Activated naive CD4-positive, alpha-beta T cell treated with anti-CD3 and anti-CD28 coated beads, Interleukin-2, amount 50 U/mL, for 24 hours (primary cell): ENCODE measurements around the gene NAV2.
"Not testable (repeated sequence)": the region's sequence is repeated elsewhere in the genome, so short reads cannot be mapped to it uniquely, and the experiment has no call there.

Experiments
- H3K27ac Mint-ChIP-seq: one replicate; pipeline ENCODE4 v1.8.0; 2021; ENCODE audit warnings: mild to moderate bottlenecking, mixed read lengths
- H3K27me3 Mint-ChIP-seq: one replicate; pipeline ENCODE4 v1.8.0; 2021; ENCODE audit warnings: mixed read lengths
- H3K36me3 Mint-ChIP-seq: one replicate; pipeline ENCODE4 v1.8.0; 2021; ENCODE audit warnings: mixed read lengths
- H3K4me1 Mint-ChIP-seq: one replicate; pipeline ENCODE4 v1.8.0; 2021; ENCODE audit warnings: mixed read lengths
- H3K4me3 Mint-ChIP-seq: one replicate; pipeline ENCODE4 v1.8.0; 2021; ENCODE audit warnings: mild to moderate bottlenecking, mixed read lengths
- H3K9me3 Mint-ChIP-seq: one replicate; pipeline ENCODE4 v1.8.0; 2021; ENCODE audit warnings: mixed read lengths

NAV2 gene

GRCh38 chr11:19992998-19993397 lies 280.4 kb downstream of the NAV2 start:
- no peak overlapping the region for H3K4me3 Mint-ChIP-seq
- H3K27ac Mint-ChIP-seq: no peak overlapping the region
- H3K36me3 Mint-ChIP-seq: no peaks in the 10 kb centered on the region
- peaks cover 3% of the 10 kb centered on the region for H3K27me3 Mint-ChIP-seq
- no peaks in the 10 kb centered on the region for H3K4me1 Mint-ChIP-seq
- no peaks in the 10 kb centered on the region for H3K9me3 Mint-ChIP-seq

GRCh38 chr11:19994672-19995071 lies 282.0 kb downstream of the NAV2 start:
- H3K4me1 Mint-ChIP-seq: no peaks in the 10 kb centered on the region
- H3K27ac Mint-ChIP-seq: no peak overlapping the region
- no peaks in the 10 kb centered on the region for H3K36me3 Mint-ChIP-seq
- H3K4me3 Mint-ChIP-seq: no peak overlapping the region
- H3K27me3 Mint-ChIP-seq: peaks cover 6% of the 10 kb centered on the region
- no peaks in the 10 kb centered on the region for H3K9me3 Mint-ChIP-seq

- H3K4me3 Mint-ChIP-seq: no peak overlapping the region
- H3K4me1 Mint-ChIP-seq: no peaks in the 10 kb centered on the region
- no peaks in the 10 kb centered on the region for H3K36me3 Mint-ChIP-seq
- no peaks in the 10 kb centered on the region for H3K9me3 Mint-ChIP-seq
- no peak overlapping the region for H3K27ac Mint-ChIP-seq
- peaks cover 8% of the 10 kb centered on the region for H3K27me3 Mint-ChIP-seq
Measured at GRCh38 chr11:19995145-19995544, 282.5 kb downstream of the NAV2 start.

- no peak overlapping the region for H3K27ac Mint-ChIP-seq
- no peaks in the 10 kb centered on the region for H3K4me1 Mint-ChIP-seq
- no peaks in the 10 kb centered on the region for H3K9me3 Mint-ChIP-seq
- peaks cover 8% of the 10 kb centered on the region for H3K27me3 Mint-ChIP-seq
- no peak overlapping the region for H3K4me3 Mint-ChIP-seq
- no peaks in the 10 kb centered on the region for H3K36me3 Mint-ChIP-seq
Measured at GRCh38 chr11:19996571-19996970, 283.9 kb downstream of the NAV2 start.

- H3K36me3 Mint-ChIP-seq: no peaks in the 10 kb centered on the region
- H3K4me1 Mint-ChIP-seq: no peaks in the 10 kb centered on the region
- H3K27ac Mint-ChIP-seq: no peak overlapping the region
- no peak overlapping the region for H3K4me3 Mint-ChIP-seq
- H3K27me3 Mint-ChIP-seq: peaks cover 5% of the 10 kb centered on the region
- no peaks in the 10 kb centered on the region for H3K9me3 Mint-ChIP-seq
Measured at GRCh38 chr11:20000022-20000350, 287.3 kb downstream of the NAV2 start.

- Mint-ChIP-seq H3K27ac (no peak overlapping the region), H3K9me3 (no peaks in the 10 kb centered on the region)
Measured at GRCh38 chr11:20000351-20001134, 287.9 kb downstream of the NAV2 start.

GRCh38 chr11:20002312-20003216 lies 289.9 kb downstream of the NAV2 start:
- no peaks in the 10 kb centered on the region for H3K36me3 Mint-ChIP-seq
- H3K4me1 Mint-ChIP-seq: no peaks in the 10 kb centered on the region
- no peak overlapping the region for H3K27ac Mint-ChIP-seq
- peaks cover 5% of the 10 kb centered on the region for H3K27me3 Mint-ChIP-seq
- no peaks in the 10 kb centered on the region for H3K9me3 Mint-ChIP-seq
- H3K4me3 Mint-ChIP-seq: no peak overlapping the region

More at GRCh38 chr11:20000351-20001134, 287.9 kb downstream of the NAV2 start:
- Mint-ChIP-seq H3K4me3 (no peak overlapping the region), H3K36me3 (no peaks in the 10 kb centered on the region), H3K4me1 (no peaks in the 10 kb centered on the region), H3K27me3 (peaks cover 5% of the 10 kb centered on the region)

- H3K27ac Mint-ChIP-seq: no peak overlapping the region
- no peaks in the 10 kb centered on the region for H3K36me3 Mint-ChIP-seq
- peaks cover 5% of the 10 kb centered on the region for H3K27me3 Mint-ChIP-seq
- H3K4me1 Mint-ChIP-seq: no peaks in the 10 kb centered on the region
- H3K4me3 Mint-ChIP-seq: no peak overlapping the region
- no peaks in the 10 kb centered on the region for H3K9me3 Mint-ChIP-seq
Measured at GRCh38 chr11:20003351-20003750, 290.7 kb downstream of the NAV2 start.

GRCh38 chr11:20004866-20005265 lies 292.2 kb downstream of the NAV2 start:
- no peaks in the 10 kb centered on the region for H3K36me3 Mint-ChIP-seq

GRCh38 chr11:20005747-20006146 lies 293.1 kb downstream of the NAV2 start:
- H3K36me3 Mint-ChIP-seq: no peaks in the 10 kb centered on the region
- no peak overlapping the region for H3K4me3 Mint-ChIP-seq
- no peaks in the 10 kb centered on the region for H3K4me1 Mint-ChIP-seq
- no peak overlapping the region for H3K27ac Mint-ChIP-seq
- no peaks in the 10 kb centered on the region for H3K9me3 Mint-ChIP-seq
- H3K27me3 Mint-ChIP-seq: no peaks in the 10 kb centered on the region

More at GRCh38 chr11:20004866-20005265, 292.2 kb downstream of the NAV2 start:
- Mint-ChIP-seq H3K9me3 (no peaks in the 10 kb centered on the region), H3K4me3 (no peak overlapping the region), H3K4me1 (no peaks in the 10 kb centered on the region), H3K27ac (no peak overlapping the region), H3K27me3 (peaks cover under 1% of the 10 kb centered on the region)

GRCh38 chr11:20006618-20007017 lies 294.0 kb downstream of the NAV2 start:
- H3K9me3 Mint-ChIP-seq: not testable (repeated sequence)

GRCh38 chr11:20007386-20007785 lies 294.7 kb downstream of the NAV2 start:
- H3K4me3 Mint-ChIP-seq: no peak overlapping the region
- H3K9me3 Mint-ChIP-seq: no peaks in the 10 kb centered on the region
- H3K4me1 Mint-ChIP-seq: no peaks in the 10 kb centered on the region
- H3K36me3 Mint-ChIP-seq: no peaks in the 10 kb centered on the region
- H3K27me3 Mint-ChIP-seq: no peaks in the 10 kb centered on the region
- no peak overlapping the region for H3K27ac Mint-ChIP-seq

More at GRCh38 chr11:20006618-20007017, 294.0 kb downstream of the NAV2 start:
- H3K4me1 Mint-ChIP-seq, H3K27ac Mint-ChIP-seq, H3K36me3 Mint-ChIP-seq, H3K27me3 Mint-ChIP-seq, H3K4me3 Mint-ChIP-seq: not testable (repeated sequence)

GRCh38 chr11:20008190-20008870 lies 295.7 kb downstream of the NAV2 start:
- Mint-ChIP-seq H3K4me3 (no peak overlapping the region), H3K27ac (no peak overlapping the region), H3K36me3 (no peaks in the 10 kb centered on the region), H3K27me3 (peaks cover 3% of the 10 kb centered on the region), H3K9me3 (no peaks in the 10 kb centered on the region), H3K4me1 (no peaks in the 10 kb centered on the region)

GRCh38 chr11:20008871-20009644 lies 296.4 kb downstream of the NAV2 start:
- H3K4me3 Mint-ChIP-seq: no peak overlapping the region
- no peaks in the 10 kb centered on the region for H3K4me1 Mint-ChIP-seq
- H3K27me3 Mint-ChIP-seq: peaks cover 4% of the 10 kb centered on the region
- H3K9me3 Mint-ChIP-seq: no peaks in the 10 kb centered on the region
- no peak overlapping the region for H3K27ac Mint-ChIP-seq
- no peaks in the 10 kb centered on the region for H3K36me3 Mint-ChIP-seq

- H3K9me3 Mint-ChIP-seq: no peaks in the 10 kb centered on the region
- H3K4me3 Mint-ChIP-seq: no peak overlapping the region
- no peaks in the 10 kb centered on the region for H3K36me3 Mint-ChIP-seq
- peaks cover 7% of the 10 kb centered on the region for H3K27me3 Mint-ChIP-seq
- no peaks in the 10 kb centered on the region for H3K4me1 Mint-ChIP-seq
- no peak overlapping the region for H3K27ac Mint-ChIP-seq
Measured at GRCh38 chr11:20010156-20010850, 297.7 kb downstream of the NAV2 start.
